ENCODE data around the gene TSR1. TPM values are rescaled to one million over a fixed set of nuclear protein-coding genes. Genes with fewer than 3 reads are reported as not detected.
A peak's percentile ranks its signal among the peaks of the same experiment; 100 is the strongest.

The TSR1 gene
- total and polyA plus RNA-seq, 2 donors (not counting 1 experiment from before 2014, with no cell fraction given), result 13.7 to 42.4 TPM

DNA sequence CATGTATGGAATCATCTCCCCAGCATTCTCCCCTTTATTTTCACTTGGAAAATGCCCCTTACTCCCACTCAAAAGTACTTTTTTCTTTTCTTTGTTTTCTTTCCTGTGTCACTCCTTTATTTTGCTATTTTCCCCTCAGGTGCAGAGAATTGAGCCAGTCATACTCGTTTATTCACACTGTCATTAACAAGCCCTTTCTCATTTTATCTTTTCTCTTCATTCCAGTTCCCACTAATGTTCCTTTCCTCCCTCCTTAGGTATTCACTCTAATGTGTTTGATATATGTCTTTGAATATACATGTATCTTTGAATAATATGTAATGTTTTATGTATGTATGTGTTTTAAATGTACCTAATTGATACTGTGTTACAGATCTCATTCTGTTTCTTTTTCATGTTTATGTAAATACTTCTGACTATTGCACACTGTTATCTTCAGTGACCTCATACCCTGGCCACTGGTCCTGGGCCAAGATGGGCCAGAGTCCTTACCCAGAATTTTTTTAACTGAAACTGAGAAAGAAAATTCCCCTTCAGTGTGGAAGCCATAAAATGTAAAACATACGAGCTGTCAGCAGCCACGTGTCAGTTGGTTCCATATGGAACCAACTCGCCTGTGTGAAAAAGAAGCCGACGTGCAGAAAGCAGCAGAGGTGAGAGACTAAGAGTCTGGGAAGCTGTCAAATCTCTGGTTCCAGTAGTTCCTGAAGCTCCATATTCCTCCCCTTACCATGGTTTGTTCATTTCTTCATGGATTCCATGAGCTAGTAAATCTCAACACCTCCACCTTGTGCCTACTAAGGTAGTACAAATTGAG lies 26.7 kb downstream of the TSR1 start:
- Histone ChIP-seq H2AFZ (ENCODE audit: low read length) (no peak overlapping the region), H3K79me2 (ENCODE audit: control insufficient read depth, insufficient read depth, low read length) (peaks cover 2% of the 10 kb centered on the region), H3K27ac (ENCODE audit: insufficient read depth, low read length) (peak overlapping the region; percentile 28), H3K4me1 (ENCODE audit: control insufficient read depth, extremely low read depth, insufficient read depth, low read length) (no peaks in the 10 kb centered on the region), H3K4me3 (replicated peaks in 1 of 4; ENCODE audit: control extremely low read depth in 1 of 4, insufficient read depth in 1 of 4, low read depth in 3 of 4, low read length in 4 of 4) (no peak overlapping the region), H3K9me3 (ENCODE audit: control insufficient read depth, insufficient read depth, low read depth, low read length) (no peaks in the 10 kb centered on the region), H3K36me3 (ENCODE audit: control insufficient read depth, insufficient read depth, low read length) (peaks cover 2% of the 10 kb centered on the region), H4K20me1 (ENCODE audit: control insufficient read depth, extremely low read depth, insufficient read depth, low read length) (no peaks in the 10 kb centered on the region), H3K27me3 (ENCODE audit: control insufficient read depth, insufficient read depth, low read length) (no peaks in the 10 kb centered on the region), H3K9ac (ENCODE audit: insufficient read depth, low read length) (no peak overlapping the region), H3K4me2 (ENCODE audit: extremely low read depth, insufficient read depth, low read length) (peak overlapping the region; percentile 13)
- DNase-seq (ENCODE audit: low read depth in 2 of 2), result peak; percentile 20 to 46
- no peak for TF ChIP-seq EZH2 (IDR thresholded peaks at IDR 0.05; ENCODE audit: low read length, missing control alignments)
- TF ChIP-seq, protein P1, sequence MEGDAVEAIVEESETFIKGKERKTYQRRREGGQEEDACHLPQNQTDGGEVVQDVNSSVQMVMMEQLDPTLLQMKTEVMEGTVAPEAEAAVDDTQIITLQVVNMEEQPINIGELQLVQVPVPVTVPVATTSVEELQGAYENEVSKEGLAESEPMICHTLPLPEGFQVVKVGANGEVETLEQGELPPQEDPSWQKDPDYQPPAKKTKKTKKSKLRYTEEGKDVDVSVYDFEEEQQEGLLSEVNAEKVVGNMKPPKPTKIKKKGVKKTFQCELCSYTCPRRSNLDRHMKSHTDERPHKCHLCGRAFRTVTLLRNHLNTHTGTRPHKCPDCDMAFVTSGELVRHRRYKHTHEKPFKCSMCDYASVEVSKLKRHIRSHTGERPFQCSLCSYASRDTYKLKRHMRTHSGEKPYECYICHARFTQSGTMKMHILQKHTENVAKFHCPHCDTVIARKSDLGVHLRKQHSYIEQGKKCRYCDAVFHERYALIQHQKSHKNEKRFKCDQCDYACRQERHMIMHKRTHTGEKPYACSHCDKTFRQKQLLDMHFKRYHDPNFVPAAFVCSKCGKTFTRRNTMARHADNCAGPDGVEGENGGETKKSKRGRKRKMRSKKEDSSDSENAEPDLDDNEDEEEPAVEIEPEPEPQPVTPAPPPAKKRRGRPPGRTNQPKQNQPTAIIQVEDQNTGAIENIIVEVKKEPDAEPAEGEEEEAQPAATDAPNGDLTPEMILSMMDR (conservative IDR thresholded peaks at IDR 0.05 in 1 of 2, IDR thresholded peaks at IDR 0.05 in 1 of 2; ENCODE audit: low read depth in 1 of 2, low read length in 2 of 2), result no peak

DNA sequence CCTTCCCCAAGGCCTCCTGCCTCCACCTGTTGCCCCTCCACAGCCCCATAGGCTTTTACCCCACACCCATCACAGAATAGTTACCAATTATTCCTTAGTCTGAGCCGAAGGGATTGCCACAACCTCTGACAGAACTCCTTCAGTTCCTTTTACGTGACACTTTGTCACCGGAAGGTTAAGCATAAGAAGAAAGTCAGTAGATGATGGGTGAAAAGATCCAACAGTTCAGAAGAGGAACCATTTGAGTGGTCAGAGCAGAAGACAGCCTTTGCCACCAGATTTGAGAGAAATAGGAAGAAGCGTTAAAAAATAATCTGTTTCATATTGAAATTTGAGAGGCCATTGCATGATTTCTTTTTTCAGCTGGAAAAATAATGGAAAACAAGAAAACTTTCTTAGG lies 31.3 kb downstream of the TSR1 start:
- Histone ChIP-seq H3K36me3 (ENCODE audit: control insufficient read depth, insufficient read depth, low read length) (peaks cover 2% of the 10 kb centered on the region), H4K20me1 (ENCODE audit: control insufficient read depth, extremely low read depth, insufficient read depth, low read length) (no peaks in the 10 kb centered on the region), H3K4me1 (ENCODE audit: control insufficient read depth, extremely low read depth, insufficient read depth, low read length) (no peaks in the 10 kb centered on the region), H3K4me3 (replicated peaks in 1 of 4; ENCODE audit: control extremely low read depth in 1 of 4, insufficient read depth in 1 of 4, low read depth in 3 of 4, low read length in 4 of 4) (no peak overlapping the region), H3K27ac (ENCODE audit: insufficient read depth, low read length) (no peak overlapping the region), H3K4me2 (ENCODE audit: extremely low read depth, insufficient read depth, low read length) (no peak overlapping the region), H3K9me3 (ENCODE audit: control insufficient read depth, insufficient read depth, low read depth, low read length) (no peaks in the 10 kb centered on the region), H3K27me3 (ENCODE audit: control insufficient read depth, insufficient read depth, low read length) (no peaks in the 10 kb centered on the region), H2AFZ (ENCODE audit: low read length) (no peak overlapping the region), H3K79me2 (ENCODE audit: control insufficient read depth, insufficient read depth, low read length) (peaks cover 29% of the 10 kb centered on the region), H3K9ac (ENCODE audit: insufficient read depth, low read length) (no peak overlapping the region)
- DNase-seq (ENCODE audit: low read depth in 2 of 2), result no peak
- no peak for TF ChIP-seq EZH2 (IDR thresholded peaks at IDR 0.05; ENCODE audit: low read length, missing control alignments)
- TF ChIP-seq, protein P1 (conservative IDR thresholded peaks at IDR 0.05 in 1 of 2, IDR thresholded peaks at IDR 0.05 in 1 of 2; ENCODE audit: low read depth in 1 of 2, low read length in 2 of 2), result no peak

DNA sequence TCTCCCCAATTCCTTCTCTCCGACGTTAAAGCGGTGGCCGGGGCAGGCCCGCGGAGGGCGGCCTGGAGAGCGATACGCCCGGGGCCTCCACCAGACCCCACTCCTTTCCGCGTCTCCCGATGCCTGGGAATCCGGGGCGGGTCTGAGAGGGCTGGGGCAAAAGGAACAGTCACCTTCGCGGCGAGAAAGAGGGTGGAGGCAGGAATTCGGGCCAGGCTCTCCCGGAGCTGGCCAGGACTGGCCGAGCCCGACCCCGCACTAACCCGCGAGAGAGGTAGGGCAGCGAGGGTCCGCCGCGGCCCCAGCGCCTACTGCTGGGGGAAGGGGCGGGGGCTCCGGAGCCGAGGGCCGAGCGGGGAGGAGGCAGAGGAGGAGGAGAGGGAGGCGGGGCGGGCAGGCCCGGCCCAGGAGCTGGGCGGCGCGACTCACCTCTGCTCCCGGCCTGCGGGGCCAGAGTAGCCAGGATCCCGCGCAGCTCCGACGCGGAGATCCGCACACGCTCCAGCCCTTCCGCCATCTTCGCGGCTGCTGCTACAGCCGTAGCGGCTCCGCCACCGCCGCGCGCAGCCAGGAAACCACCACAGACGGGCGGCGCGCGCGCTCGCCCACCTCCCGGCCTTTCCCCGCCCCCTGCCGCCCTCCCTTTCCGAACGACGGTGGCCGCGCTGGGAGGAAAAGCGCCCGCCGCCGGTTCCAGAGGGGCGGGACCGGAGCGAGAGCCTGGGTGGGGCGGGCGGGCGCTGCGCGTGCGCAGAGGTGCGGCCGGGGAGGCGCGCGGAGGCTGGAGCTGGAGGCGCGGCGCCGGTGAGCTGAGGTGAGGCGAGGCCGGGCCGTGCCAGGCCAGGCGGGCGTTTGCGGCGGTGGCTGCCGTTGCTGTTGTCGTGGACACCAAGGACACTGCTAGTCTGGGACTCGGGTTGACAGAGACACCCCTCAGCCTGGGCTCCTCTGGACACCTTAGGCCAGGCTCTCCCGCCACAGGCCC lies 32.8 kb downstream of the TSR1 start, which contains the start of the genes SMG6 and SRR:
SMG6 (minus strand) TSS at position 582 of the 985 bp plus-strand sequence; CDS start at position 517, 65 bp downstream.
SRR (plus strand) TSS at position 747 of the 985 bp plus-strand sequence. CDS start 11,611 bp downstream, outside the sequence.
- peaks cover 33% of the 10 kb centered on the region for H3K79me2 ChIP-seq (ENCODE audit: control insufficient read depth, insufficient read depth, low read length)

More for the DNA sequence above, 32.8 kb downstream of the TSR1 start, which contains the start of the genes SMG6 and SRR:
- peak; percentile 82 to 84 for DNase-seq (ENCODE audit: low read depth in 2 of 2)
- no peak for TF ChIP-seq EZH2 (IDR thresholded peaks at IDR 0.05; ENCODE audit: low read length, missing control alignments)
- TF ChIP-seq, protein P1 (conservative IDR thresholded peaks at IDR 0.05 in 1 of 2, IDR thresholded peaks at IDR 0.05 in 1 of 2; ENCODE audit: low read depth in 1 of 2, low read length in 2 of 2), result no peak
- no peaks in the 10 kb centered on the region for H4K20me1 ChIP-seq (ENCODE audit: control insufficient read depth, extremely low read depth, insufficient read depth, low read length)
- peaks cover 7% of the 10 kb centered on the region for H3K36me3 ChIP-seq (ENCODE audit: control insufficient read depth, insufficient read depth, low read length)
- peak within 1 kb of the TSS; percentile 92 for H3K9ac ChIP-seq (ENCODE audit: insufficient read depth, low read length)
- no peaks in the 10 kb centered on the region for H3K27me3 ChIP-seq (ENCODE audit: control insufficient read depth, insufficient read depth, low read length)
- H2AFZ ChIP-seq (ENCODE audit: low read length), result peak within 1 kb of the TSS; percentile 77
- H3K27ac ChIP-seq (ENCODE audit: insufficient read depth, low read length), result peak within 1 kb of the TSS; percentile 83
- peak within 1 kb of the TSS; percentile 76 to 98 (median 94) for H3K4me3 ChIP-seq (replicated peaks in 1 of 4; ENCODE audit: control extremely low read depth in 1 of 4, insufficient read depth in 1 of 4, low read depth in 3 of 4, low read length in 4 of 4)
- H3K4me1 ChIP-seq (ENCODE audit: control insufficient read depth, extremely low read depth, insufficient read depth, low read length), result no peaks in the 10 kb centered on the region
- peak within 1 kb of the TSS; percentile 81 for H3K4me2 ChIP-seq (ENCODE audit: extremely low read depth, insufficient read depth, low read length)
- no peaks in the 10 kb centered on the region for H3K9me3 ChIP-seq (ENCODE audit: control insufficient read depth, insufficient read depth, low read depth, low read length)
